H9 (cell line): ENCODE measurements around the gene MARF1. TPM values are rescaled to one million over a fixed set of nuclear protein-coding genes. Genes with fewer than 3 reads are reported as not detected.

Experiments
- DNase-seq: peaks from one replicate; pipeline ENCODE4 v3.0.0-alpha.2; 2017
- H2AFZ ChIP-seq: one replicate; pipeline ENCODE4 v1.6.1; 2013; ENCODE audit warnings: mild to moderate bottlenecking, low read length, control low read depth, moderate library complexity
- H2AK5ac ChIP-seq: 2 replicates; pipeline ENCODE4 v1.6.1; 2013; ENCODE audit warnings: low read length, control low read depth, mixed read lengths; ENCODE audit not compliant: insufficient read length
- H2BK120ac ChIP-seq: one replicate; pipeline ENCODE4 v1.6.1; 2013; ENCODE audit warnings: low read depth, mild to moderate bottlenecking, low read length, control low read depth, inconsistent platforms; ENCODE audit not compliant: poor library complexity, severe bottlenecking
- H2BK12ac ChIP-seq: 2 replicates; pipeline ENCODE4 v1.6.1; 2013; ENCODE audit warnings: low read length, control low read depth, mixed read lengths, low read depth; ENCODE audit not compliant: insufficient read length
- H2BK15ac ChIP-seq: 2 replicates; pipeline ENCODE4 v1.6.1; 2013; ENCODE audit warnings: low read depth, low read length, control low read depth
- H2BK20ac ChIP-seq: one replicate; pipeline ENCODE4 v1.6.1; 2013; ENCODE audit warnings: low read depth, mild to moderate bottlenecking, low read length, control low read depth, inconsistent platforms; ENCODE audit not compliant: poor library complexity, severe bottlenecking
- H2BK5ac ChIP-seq: 2 replicates; pipeline ENCODE4 v1.6.1; 2013; ENCODE audit warnings: low read length, control low read depth, mixed read lengths; ENCODE audit not compliant: insufficient read length
- H3K14ac ChIP-seq: 2 replicates; pipeline ENCODE4 v1.6.1; 2013; ENCODE audit warnings: low read length, control low read depth; ENCODE audit not compliant: insufficient read depth
- H3K18ac ChIP-seq: 2 replicates; pipeline ENCODE4 v1.6.1; 2013; ENCODE audit warnings: low read depth, mild to moderate bottlenecking, mixed read lengths, low read length, control low read depth; ENCODE audit not compliant: insufficient read length
- H3K23ac ChIP-seq: 2 replicates; pipeline ENCODE4 v1.6.1; 2013; ENCODE audit warnings: low read length, control low read depth, mixed read lengths, low read depth; ENCODE audit not compliant: insufficient read length
- H3K23me2 ChIP-seq: 2 replicates; pipeline ENCODE4 v1.6.1; 2013; ENCODE audit warnings: low read depth, mild to moderate bottlenecking, mixed read lengths, low read length, control low read depth; ENCODE audit not compliant: insufficient read length, poor library complexity, severe bottlenecking
- H3K27ac ChIP-seq: 2 replicates; pipeline ENCODE4 v1.5.1; 2013; ENCODE audit warnings: low read length, control low read depth, mixed read lengths, low read depth; ENCODE audit not compliant: insufficient read length
- H3K27me3 ChIP-seq: 2 replicates; pipeline ENCODE4 v1.6.1; 2013; ENCODE audit warnings: low read length, control low read depth, inconsistent platforms; ENCODE audit not compliant: insufficient read depth
- H3K4ac ChIP-seq: 2 replicates; pipeline ENCODE4 v1.6.1; 2013; ENCODE audit warnings: low read depth, mild to moderate bottlenecking, control low read depth, inconsistent platforms, low read length, moderate library complexity
- H3K4me1 ChIP-seq: 2 replicates; pipeline ENCODE4 v1.6.1; 2013; ENCODE audit warnings: low read length, control low read depth, inconsistent platforms; ENCODE audit not compliant: insufficient read depth
- H3K4me2 ChIP-seq: 2 replicates; pipeline ENCODE4 v1.6.1; 2013; ENCODE audit warnings: low read length, control low read depth, mixed read lengths; ENCODE audit not compliant: insufficient read length, insufficient read depth
- H3K56ac ChIP-seq: 2 replicates; pipeline ENCODE4 v1.6.1; 2013; ENCODE audit warnings: low read depth, mild to moderate bottlenecking, mixed read lengths, low read length, control low read depth; ENCODE audit not compliant: insufficient read length
- H3K79me1 ChIP-seq: 2 replicates; pipeline ENCODE4 v1.6.1; 2013; ENCODE audit warnings: low read depth, mild to moderate bottlenecking, moderate library complexity, low read length, control low read depth, inconsistent platforms; ENCODE audit not compliant: insufficient read depth, poor library complexity, severe bottlenecking
- H3K79me2 ChIP-seq: 2 replicates; pipeline ENCODE4 v1.6.1; 2013; ENCODE audit warnings: low read length, control low read depth, inconsistent platforms; ENCODE audit not compliant: insufficient read depth
- H3K9ac ChIP-seq: 2 replicates; pipeline ENCODE4 v1.6.1; 2013; ENCODE audit warnings: low read length, control low read depth, mixed read lengths; ENCODE audit not compliant: insufficient read length; ENCODE audit errors: extremely low read depth
- H3K9me3 ChIP-seq: one replicate; pipeline ENCODE4 v1.6.1; 2013; ENCODE audit warnings: low read depth, low read length, inconsistent platforms; ENCODE audit not compliant: control insufficient read depth
- H3T11ph ChIP-seq: one replicate; pipeline ENCODE4 v1.6.1; 2013; ENCODE audit warnings: mild to moderate bottlenecking, low read length, control low read depth, inconsistent platforms
- H4K20me1 ChIP-seq: one replicate; pipeline ENCODE4 v1.6.1; 2013; ENCODE audit not compliant: control insufficient read depth, insufficient read length, insufficient read depth
- H4K5ac ChIP-seq: 2 replicates; pipeline ENCODE4 v1.6.1; 2013; ENCODE audit warnings: low read depth, mild to moderate bottlenecking, mixed read lengths, low read length, control low read depth; ENCODE audit not compliant: insufficient read length
- H4K8ac ChIP-seq: replicated peaks from 2 replicates; pipeline ENCODE4 v1.6.1; 2013; ENCODE audit warnings: low read length, control low read depth, mixed read lengths, low read depth; ENCODE audit not compliant: insufficient read length
- H4K91ac ChIP-seq: 2 replicates; pipeline ENCODE4 v1.6.1; 2013; ENCODE audit warnings: low read depth, mild to moderate bottlenecking, moderate library complexity, mixed read lengths, low read length, control low read depth; ENCODE audit not compliant: insufficient read length
- H3K27ac Mint-ChIP-seq, 3 experiments: 2 replicates in 2 of 3; 3 replicates in 1 of 3; pipeline ENCODE4 v1.8.0; 2020 to 2021; ENCODE audit warnings: mixed read lengths in 3 of 3, mild to moderate bottlenecking in 1 of 3, moderate library complexity in 1 of 3
- H3K27me3 Mint-ChIP-seq: 2 replicates; pipeline ENCODE4 v1.8.0; 2021; ENCODE audit warnings: low read depth, mild to moderate bottlenecking, moderate library complexity, mixed read lengths
- H3K36me3 Mint-ChIP-seq, 3 experiments: 2 replicates in 2 of 3; 3 replicates in 1 of 3; pipeline ENCODE4 v1.8.0; 2020 to 2021; ENCODE audit warnings: low read depth in 3 of 3, mixed read lengths in 3 of 3; ENCODE audit not compliant: insufficient read depth in 1 of 3
- H3K4me1 Mint-ChIP-seq, 2 experiments: 2 replicates each; pipeline ENCODE4 v1.8.0; 2020; ENCODE audit warnings: mixed read lengths in 2 of 2
- H3K4me3 Mint-ChIP-seq, 2 experiments: 2 replicates in 1 of 2; 3 replicates in 1 of 2; pipeline ENCODE4 v1.8.0; 2020 to 2021; ENCODE audit warnings: mild to moderate bottlenecking in 2 of 2, mixed read lengths in 2 of 2, moderate library complexity in 1 of 2
- H3K9me3 Mint-ChIP-seq, 2 experiments: 2 replicates in 1 of 2; 3 replicates in 1 of 2; pipeline ENCODE4 v1.8.0; 2020; ENCODE audit warnings: mild to moderate bottlenecking in 2 of 2, mixed read lengths in 2 of 2, moderate library complexity in 1 of 2
- WGBS: extraction: QIAGEN DNeasy Blood & Tissue Kit; methylation state at CpG from one replicate; pipeline ENCODE4 v1.1.7; 2013; ENCODE audit warnings: missing lambda C conversion rate, low lambda C conversion rate, mixed read lengths; ENCODE audit not compliant: insufficient read length; ENCODE audit errors: extremely low coverage; 5-methylcytosine and 5-hydroxymethylcytosine counted together
- total RNA-seq: library from RNA; stranded (reverse); gene quantifications from 2 replicates; pipeline ENCODE4 v1.2.1, GENCODE V29; 2021
- TF ChIP-seq, protein P1 (sequence below): fragments of 200-600 bp; sonication (generic); conservative IDR thresholded peaks from 3 replicates; pipeline ENCODE4 v1.8.0; 2021; ENCODE audit warnings: antibody characterized with exemption, mild to moderate bottlenecking

The MARF1 gene
- total RNA-seq, 1 experiment from 2014 or later: 23.3 TPM

DNA sequence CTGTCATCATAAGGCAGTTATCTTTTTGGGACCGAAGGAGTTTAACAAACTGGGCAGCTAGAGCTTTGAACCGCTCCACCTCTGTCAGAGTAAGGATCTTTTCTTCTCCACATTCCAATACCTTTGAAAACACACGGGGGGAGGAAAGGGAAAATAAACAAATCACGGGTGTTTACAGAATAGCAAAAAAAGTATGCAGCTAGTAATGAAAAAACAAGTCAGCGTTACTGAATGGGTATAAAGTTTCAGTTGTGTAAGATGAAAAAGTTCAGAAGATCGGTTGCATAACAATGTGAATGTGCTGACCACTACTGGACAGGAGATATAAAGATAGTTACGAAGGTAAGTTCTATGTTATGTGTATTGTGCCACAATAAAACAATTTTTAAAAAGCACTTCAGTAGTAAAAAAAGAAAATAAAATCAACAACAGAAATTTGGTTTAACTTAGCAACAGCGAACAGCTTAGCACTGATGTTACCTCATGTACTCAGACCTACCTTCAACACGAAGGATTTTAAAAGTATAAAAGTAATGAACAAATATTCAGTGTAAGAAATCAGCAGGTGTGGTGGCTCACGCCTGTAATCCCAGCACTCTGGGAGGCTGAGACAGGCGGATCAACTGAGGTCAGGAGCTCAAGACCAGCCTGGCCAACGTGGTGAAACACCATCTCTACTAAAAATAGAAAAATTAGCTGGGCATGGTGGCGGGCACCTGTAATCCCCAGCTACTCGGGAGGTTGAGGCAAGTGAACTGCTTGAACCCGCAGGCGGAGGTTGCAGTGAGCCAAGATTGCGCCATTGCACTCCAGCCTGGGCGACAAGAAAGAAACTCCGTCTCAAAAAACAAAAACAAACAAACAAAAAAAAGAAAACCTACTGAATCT lies 34.3 kb downstream of the MARF1 start:
- H4K5ac ChIP-seq: no peak overlapping the region
- H4K8ac ChIP-seq: no peak overlapping the region
- H2BK12ac ChIP-seq: no peak overlapping the region
- no peak overlapping the region for H3K14ac ChIP-seq
- H2BK15ac ChIP-seq: no peak overlapping the region
- no peaks in the 10 kb centered on the region for H3K9me3 ChIP-seq
- H2BK5ac ChIP-seq: no peak overlapping the region
- no peaks in the 10 kb centered on the region for H3K9me3 Mint-ChIP-seq
- H3K27me3 Mint-ChIP-seq: no peaks in the 10 kb centered on the region
- H3K23me2 ChIP-seq: no peaks in the 10 kb centered on the region
- no peaks in the 10 kb centered on the region for H3K79me1 ChIP-seq
- no peak overlapping the region for H3K9ac ChIP-seq
- H2BK120ac ChIP-seq: no peak overlapping the region
- H2BK20ac ChIP-seq: no peak overlapping the region
- H3K4me2 ChIP-seq: no peak overlapping the region
- H2AFZ ChIP-seq: no peak overlapping the region
- H3K27ac ChIP-seq: no peak overlapping the region
- H3K79me2 ChIP-seq: no peaks in the 10 kb centered on the region
- H3K27ac Mint-ChIP-seq: no peak overlapping the region
- no CpG with 5 or more reads among the region's 19 CpGs for WGBS
- H4K20me1 ChIP-seq: no peaks in the 10 kb centered on the region
- TF ChIP-seq, protein P1, sequence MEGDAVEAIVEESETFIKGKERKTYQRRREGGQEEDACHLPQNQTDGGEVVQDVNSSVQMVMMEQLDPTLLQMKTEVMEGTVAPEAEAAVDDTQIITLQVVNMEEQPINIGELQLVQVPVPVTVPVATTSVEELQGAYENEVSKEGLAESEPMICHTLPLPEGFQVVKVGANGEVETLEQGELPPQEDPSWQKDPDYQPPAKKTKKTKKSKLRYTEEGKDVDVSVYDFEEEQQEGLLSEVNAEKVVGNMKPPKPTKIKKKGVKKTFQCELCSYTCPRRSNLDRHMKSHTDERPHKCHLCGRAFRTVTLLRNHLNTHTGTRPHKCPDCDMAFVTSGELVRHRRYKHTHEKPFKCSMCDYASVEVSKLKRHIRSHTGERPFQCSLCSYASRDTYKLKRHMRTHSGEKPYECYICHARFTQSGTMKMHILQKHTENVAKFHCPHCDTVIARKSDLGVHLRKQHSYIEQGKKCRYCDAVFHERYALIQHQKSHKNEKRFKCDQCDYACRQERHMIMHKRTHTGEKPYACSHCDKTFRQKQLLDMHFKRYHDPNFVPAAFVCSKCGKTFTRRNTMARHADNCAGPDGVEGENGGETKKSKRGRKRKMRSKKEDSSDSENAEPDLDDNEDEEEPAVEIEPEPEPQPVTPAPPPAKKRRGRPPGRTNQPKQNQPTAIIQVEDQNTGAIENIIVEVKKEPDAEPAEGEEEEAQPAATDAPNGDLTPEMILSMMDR: no peak
- H3K27me3 ChIP-seq: no peaks in the 10 kb centered on the region
- H3K4me1 Mint-ChIP-seq: peaks cover 3 to 11% of the 10 kb centered on the region in 2 experiments
- no peak overlapping the region for H3K56ac ChIP-seq
- H3K4me1 ChIP-seq: no peaks in the 10 kb centered on the region
- H3K4me3 Mint-ChIP-seq: no peak overlapping the region
- no peak overlapping the region for H3T11ph ChIP-seq
- H3K23ac ChIP-seq: no peak overlapping the region
- no peak overlapping the region for H2AK5ac ChIP-seq
- no peak overlapping the region for H3K18ac ChIP-seq
- no peak for DNase-seq
- H4K91ac ChIP-seq: no peak overlapping the region
- peaks cover 21 to 75% (median 61%) of the 10 kb centered on the region in 3 experiments; a peak in 6 of 7 replicates for H3K36me3 Mint-ChIP-seq
- no peak overlapping the region for H3K4ac ChIP-seq
